Liver (tissue), 10 donors: ENCODE results near the gene TM9SF3. TPM values are rescaled to one million over a fixed set of nuclear protein-coding genes. Genes with fewer than 3 reads are reported as not detected.

Source experiments
- DNase-seq: peaks from one replicate; pipeline ENCODE4 v3.0.0-alpha.2; 2017; ENCODE audit warnings: low spot score
- H3K27ac ChIP-seq, 2 donors: one replicate each; pipeline ENCODE4 v1.7.0; 2013; ENCODE audit warnings: inconsistent platforms in 2 of 2, low read length in 2 of 2, control low read depth in 1 of 2, low read depth in 1 of 2, mild to moderate bottlenecking in 1 of 2
- H3K27me3 ChIP-seq, 4 donors: one replicate each; pipeline versions ENCODE4 v1.6.1 to v1.7.0; 2013; ENCODE audit warnings: low read length in 3 of 4, inconsistent platforms in 1 of 4, mild to moderate bottlenecking in 1 of 4, moderate library complexity in 1 of 4; ENCODE audit not compliant: control insufficient read depth in 4 of 4, insufficient read depth in 4 of 4
- H3K36me3 ChIP-seq, 4 donors: one replicate each; pipeline versions ENCODE4 v1.6.1 to v1.7.0; 2013; ENCODE audit warnings: low read length in 3 of 4, mild to moderate bottlenecking in 3 of 4, low read depth in 1 of 4, moderate library complexity in 1 of 4; ENCODE audit not compliant: control insufficient read depth in 4 of 4, insufficient read depth in 3 of 4
- H3K4me1 ChIP-seq, 4 donors: one replicate each; pipeline versions ENCODE4 v1.6.1 to v1.7.0; 2013; ENCODE audit warnings: low read length in 3 of 4, mild to moderate bottlenecking in 3 of 4, moderate library complexity in 1 of 4; ENCODE audit not compliant: control insufficient read depth in 4 of 4, insufficient read depth in 4 of 4
- H3K4me3 ChIP-seq, 3 donors: one replicate each; pipeline versions ENCODE4 v1.6.1 to v1.7.0; 2013; ENCODE audit warnings: low read length in 3 of 3, control low read depth in 1 of 3, low read depth in 1 of 3, mild to moderate bottlenecking in 1 of 3
- H3K9ac ChIP-seq, 2 donors: one replicate each; pipeline ENCODE4 v1.7.0; 2013; ENCODE audit warnings: low read length in 2 of 2, mild to moderate bottlenecking in 2 of 2, moderate library complexity in 2 of 2, control low read depth in 1 of 2, low read depth in 1 of 2
- H3K9me3 ChIP-seq, 4 donors: one replicate each; pipeline versions ENCODE4 v1.6.1 to v1.7.0; 2013; ENCODE audit warnings: low read length in 3 of 4; ENCODE audit not compliant: control insufficient read depth in 4 of 4
- EGR1 ChIP-seq, 2 donors: IDR thresholded peaks; 2 replicates each; pipeline ENCODE4 v1.6.1; 2016 to 2018; ENCODE audit warnings: antibody characterized with exemption in 2 of 2, low read depth in 2 of 2
- HNF4G ChIP-seq: IDR thresholded peaks from 2 replicates; pipeline ENCODE4 v1.6.1; 2016; ENCODE audit warnings: antibody characterized with exemption
- YY1 ChIP-seq: IDR thresholded peaks from 2 replicates; pipeline ENCODE4 v1.6.1; 2016; ENCODE audit warnings: antibody characterized with exemption, mild to moderate bottlenecking
- WGBS: extraction: QIAGEN DNeasy Blood & Tissue Kit; methylation state at CpG from one replicate; pipeline ENCODE4 v1.1.7; 2013; 5-methylcytosine and 5-hydroxymethylcytosine counted together
- polyA plus RNA-seq, 2 donors: library from polyadenylated mRNA; stranded (reverse) in 1 of 2; unstranded in 1 of 2; fragments of 200-250 nt in 1 of 2; fragments of >200 nt in 1 of 2; fragmentation: Nextera tagmentation in 1 of 2; extraction: Ambion mirVana in 1 of 2; gene quantifications; one replicate each; pipeline versions ENCODE4 v1.2.1 to v1.2.3, GENCODE V29; 2013 to 2015
- small RNA-seq: library from RNA; depleted of rRNA; stranded (forward); fragments of <200 nt; gene quantifications from one replicate; pipeline ENCODE3, GENCODE V24; 2014
- total RNA-seq, 2 donors: library from RNA; depleted of rRNA; stranded (reverse); fragments of >200 nt; gene quantifications; one replicate each; pipeline ENCODE4 v1.2.3, GENCODE V29; 2014
- TF ChIP-seq, protein P1 (sequence below): IDR thresholded peaks from 2 replicates; pipeline ENCODE4 v1.6.1; 2016; ENCODE audit warnings: antibody characterized with exemption
- TF ChIP-seq, protein P2 (sequence below): fragments of 150-350 bp; IDR thresholded peaks from 2 replicates; pipeline ENCODE4 v1.5.1; 2017; ENCODE audit warnings: improper control_type of control experiment, low read depth, low read length; ENCODE audit not compliant: missing input control
- TF ChIP-seq, protein P3 (sequence below): IDR thresholded peaks from 2 replicates; pipeline ENCODE4 v1.6.1; 2016; ENCODE audit warnings: antibody characterized with exemption
- TF ChIP-seq, protein P4 (sequence below): IDR thresholded peaks from 2 replicates; pipeline ENCODE4 v1.6.1; 2016; ENCODE audit warnings: antibody characterized with exemption, mild to moderate bottlenecking
- donor health status: healthy.
- donor health status: healthy.
- donor health status: healthy.
- donor health status: healthy.
- donor health status: healthy.

Gene TM9SF3
- total and polyA plus RNA-seq, 4 donors, result 20.5 to 115 (median 55.4) TPM

DNA sequence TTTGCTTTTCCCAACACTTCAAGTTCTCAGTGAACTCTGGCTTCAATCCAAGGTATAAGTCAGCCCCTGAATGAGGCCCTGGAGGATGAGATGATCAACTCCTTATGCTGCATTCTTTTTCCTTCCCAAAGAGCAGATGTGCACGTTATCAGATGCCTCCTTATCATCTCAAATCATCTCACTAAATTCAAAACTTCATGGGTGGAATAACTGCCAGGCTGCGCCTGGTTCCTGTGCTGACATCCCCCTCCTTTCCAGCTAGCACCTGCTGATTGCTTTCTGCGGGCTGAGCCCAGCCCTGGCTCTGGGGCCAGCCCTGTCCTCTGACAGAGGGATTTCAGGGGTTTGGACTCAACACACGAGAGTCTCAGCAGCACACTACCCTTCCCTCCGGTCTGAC lies 118.0 kb downstream of the TM9SF3 start:
- no peak for DNase-seq
- Histone ChIP-seq H3K27me3 (no peaks in the 10 kb centered on the region), H3K4me3 (no peak overlapping the region), H3K36me3 (no peaks in the 10 kb centered on the region), H3K9ac (no peak overlapping the region), H3K4me1 (no peaks in the 10 kb centered on the region), H3K27ac (no peak overlapping the region), H3K9me3 (no peaks in the 10 kb centered on the region)
- TF ChIP-seq, protein P1, sequence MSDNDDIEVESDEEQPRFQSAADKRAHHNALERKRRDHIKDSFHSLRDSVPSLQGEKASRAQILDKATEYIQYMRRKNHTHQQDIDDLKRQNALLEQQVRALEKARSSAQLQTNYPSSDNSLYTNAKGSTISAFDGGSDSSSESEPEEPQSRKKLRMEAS, result no peak
- TF ChIP-seq YY1 (no peak), HNF4G (no peak), EGR1 (IDR thresholded peaks at IDR 0.05; ENCODE audit: low read depth in 2 of 2) (no peak)
- TF ChIP-seq, protein P2, sequence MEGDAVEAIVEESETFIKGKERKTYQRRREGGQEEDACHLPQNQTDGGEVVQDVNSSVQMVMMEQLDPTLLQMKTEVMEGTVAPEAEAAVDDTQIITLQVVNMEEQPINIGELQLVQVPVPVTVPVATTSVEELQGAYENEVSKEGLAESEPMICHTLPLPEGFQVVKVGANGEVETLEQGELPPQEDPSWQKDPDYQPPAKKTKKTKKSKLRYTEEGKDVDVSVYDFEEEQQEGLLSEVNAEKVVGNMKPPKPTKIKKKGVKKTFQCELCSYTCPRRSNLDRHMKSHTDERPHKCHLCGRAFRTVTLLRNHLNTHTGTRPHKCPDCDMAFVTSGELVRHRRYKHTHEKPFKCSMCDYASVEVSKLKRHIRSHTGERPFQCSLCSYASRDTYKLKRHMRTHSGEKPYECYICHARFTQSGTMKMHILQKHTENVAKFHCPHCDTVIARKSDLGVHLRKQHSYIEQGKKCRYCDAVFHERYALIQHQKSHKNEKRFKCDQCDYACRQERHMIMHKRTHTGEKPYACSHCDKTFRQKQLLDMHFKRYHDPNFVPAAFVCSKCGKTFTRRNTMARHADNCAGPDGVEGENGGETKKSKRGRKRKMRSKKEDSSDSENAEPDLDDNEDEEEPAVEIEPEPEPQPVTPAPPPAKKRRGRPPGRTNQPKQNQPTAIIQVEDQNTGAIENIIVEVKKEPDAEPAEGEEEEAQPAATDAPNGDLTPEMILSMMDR, result no peak
- TF ChIP-seq, protein P3, sequence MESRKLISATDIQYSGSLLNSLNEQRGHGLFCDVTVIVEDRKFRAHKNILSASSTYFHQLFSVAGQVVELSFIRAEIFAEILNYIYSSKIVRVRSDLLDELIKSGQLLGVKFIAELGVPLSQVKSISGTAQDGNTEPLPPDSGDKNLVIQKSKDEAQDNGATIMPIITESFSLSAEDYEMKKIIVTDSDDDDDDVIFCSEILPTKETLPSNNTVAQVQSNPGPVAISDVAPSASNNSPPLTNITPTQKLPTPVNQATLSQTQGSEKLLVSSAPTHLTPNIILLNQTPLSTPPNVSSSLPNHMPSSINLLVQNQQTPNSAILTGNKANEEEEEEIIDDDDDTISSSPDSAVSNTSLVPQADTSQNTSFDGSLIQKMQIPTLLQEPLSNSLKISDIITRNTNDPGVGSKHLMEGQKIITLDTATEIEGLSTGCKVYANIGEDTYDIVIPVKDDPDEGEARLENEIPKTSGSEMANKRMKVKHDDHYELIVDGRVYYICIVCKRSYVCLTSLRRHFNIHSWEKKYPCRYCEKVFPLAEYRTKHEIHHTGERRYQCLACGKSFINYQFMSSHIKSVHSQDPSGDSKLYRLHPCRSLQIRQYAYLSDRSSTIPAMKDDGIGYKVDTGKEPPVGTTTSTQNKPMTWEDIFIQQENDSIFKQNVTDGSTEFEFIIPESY, result no peak
- TF ChIP-seq, protein P4, sequence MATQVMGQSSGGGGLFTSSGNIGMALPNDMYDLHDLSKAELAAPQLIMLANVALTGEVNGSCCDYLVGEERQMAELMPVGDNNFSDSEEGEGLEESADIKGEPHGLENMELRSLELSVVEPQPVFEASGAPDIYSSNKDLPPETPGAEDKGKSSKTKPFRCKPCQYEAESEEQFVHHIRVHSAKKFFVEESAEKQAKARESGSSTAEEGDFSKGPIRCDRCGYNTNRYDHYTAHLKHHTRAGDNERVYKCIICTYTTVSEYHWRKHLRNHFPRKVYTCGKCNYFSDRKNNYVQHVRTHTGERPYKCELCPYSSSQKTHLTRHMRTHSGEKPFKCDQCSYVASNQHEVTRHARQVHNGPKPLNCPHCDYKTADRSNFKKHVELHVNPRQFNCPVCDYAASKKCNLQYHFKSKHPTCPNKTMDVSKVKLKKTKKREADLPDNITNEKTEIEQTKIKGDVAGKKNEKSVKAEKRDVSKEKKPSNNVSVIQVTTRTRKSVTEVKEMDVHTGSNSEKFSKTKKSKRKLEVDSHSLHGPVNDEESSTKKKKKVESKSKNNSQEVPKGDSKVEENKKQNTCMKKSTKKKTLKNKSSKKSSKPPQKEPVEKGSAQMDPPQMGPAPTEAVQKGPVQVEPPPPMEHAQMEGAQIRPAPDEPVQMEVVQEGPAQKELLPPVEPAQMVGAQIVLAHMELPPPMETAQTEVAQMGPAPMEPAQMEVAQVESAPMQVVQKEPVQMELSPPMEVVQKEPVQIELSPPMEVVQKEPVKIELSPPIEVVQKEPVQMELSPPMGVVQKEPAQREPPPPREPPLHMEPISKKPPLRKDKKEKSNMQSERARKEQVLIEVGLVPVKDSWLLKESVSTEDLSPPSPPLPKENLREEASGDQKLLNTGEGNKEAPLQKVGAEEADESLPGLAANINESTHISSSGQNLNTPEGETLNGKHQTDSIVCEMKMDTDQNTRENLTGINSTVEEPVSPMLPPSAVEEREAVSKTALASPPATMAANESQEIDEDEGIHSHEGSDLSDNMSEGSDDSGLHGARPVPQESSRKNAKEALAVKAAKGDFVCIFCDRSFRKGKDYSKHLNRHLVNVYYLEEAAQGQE, result no peak
- 64% methylated on average over 5 of the region's 5 CpGs for WGBS

Small RNAs within 50 kb of the gene (small RNA-seq; reads per million reads assigned to genes)
- 0.13 reads per million for gene RNA5SP324

Other genes with a start within 250 kb of the TM9SF3 start
- gene OPALIN, start 228.0 kb downstream of the TM9SF3 start, total RNA-seq, result not detected
- gene OPALIN, start 228.0 kb downstream of the TM9SF3 start, polyA plus RNA-seq, result not detected
- gene TLL2, start 73.1 kb downstream of the TM9SF3 start, total RNA-seq, result under 1 TPM; 0.08 to 0.19 TPM
- gene TLL2, start 73.1 kb downstream of the TM9SF3 start, polyA plus RNA-seq, result under 1 TPM in 1 of 2 donors, not detected in 1; 0.06 TPM
- 100 to 1,000 TPM in 1 of 2 donors, 10 to 100 TPM in 1; 43.0 to 137 TPM for gene PIK3AP1, start 133.5 kb upstream of the TM9SF3 start, total RNA-seq
- 10 to 100 TPM; 27.3 to 58.8 TPM for gene PIK3AP1, start 133.5 kb upstream of the TM9SF3 start, polyA plus RNA-seq
- 10 to 100 TPM; 21.6 to 31.2 TPM for gene LCOR, start 245.3 kb upstream of the TM9SF3 start, total RNA-seq
- 1 to 10 TPM; 2.5 to 7.4 TPM for gene LCOR, start 245.3 kb upstream of the TM9SF3 start, polyA plus RNA-seq